GM12878 (cell line): ENCODE data around the gene FAM217B.

Experiments used
- ATF3 ChIP-seq: IDR thresholded peaks from 2 replicates; pipeline ENCODE4 v1.6.1; 2011; ENCODE audit warnings: low read depth, mild to moderate bottlenecking, low read length, moderate library complexity, borderline replicate concordance; ENCODE audit errors: extremely low read depth
- BHLHE40 ChIP-seq, 2 experiments: fragments of 450-650 bp in 1 of 2; IDR thresholded peaks; 2 replicates each; pipeline ENCODE4 v1.6.1; 2011 to 2017; ENCODE audit warnings: low read depth in 2 of 2, borderline replicate concordance in 1 of 2, improper control_type of control experiment in 1 of 2, low read length in 1 of 2, mild to moderate bottlenecking in 1 of 2
- CTCF ChIP-seq, 3 experiments: IDR thresholded peaks in 2 of 3; conservative IDR thresholded peaks in 1 of 3; 2 replicates each; pipeline ENCODE4 v1.5.1; 2011; ENCODE audit warnings: low read depth in 3 of 3, low read length in 3 of 3, mild to moderate bottlenecking in 3 of 3, control low read depth in 2 of 3, moderate library complexity in 2 of 3, inconsistent platforms in 1 of 3, mixed read lengths in 1 of 3; ENCODE audit not compliant: control insufficient read depth in 2 of 3, insufficient read depth in 1 of 3; ENCODE audit errors: extremely low read depth in 1 of 3
- EP300 ChIP-seq, 2 experiments: fragments of 150-350 bp in 1 of 2; IDR thresholded peaks; 2 replicates each; pipeline ENCODE4 v1.6.1; 2011 to 2012; ENCODE audit warnings: low read depth in 2 of 2, low read length in 2 of 2, borderline replicate concordance in 1 of 2, improper control_type of control experiment in 1 of 2, inconsistent platforms in 1 of 2; ENCODE audit not compliant: control insufficient read depth in 1 of 2
- ESRRA ChIP-seq: IDR thresholded peaks from 2 replicates; pipeline ENCODE4 v1.6.1; 2012; ENCODE audit warnings: mild to moderate bottlenecking, low read length, improper control_type of control experiment
- HDAC6 ChIP-seq: fragments of 200-600 bp; sonication (generic); IDR thresholded peaks from one replicate; pipeline ENCODE4 v1.8.0; 2017; ENCODE audit warnings: antibody characterized with exemption; ENCODE audit not compliant: unreplicated experiment
- NRF1 ChIP-seq: conservative IDR thresholded peaks from 2 replicates; pipeline ENCODE4 v1.6.1; 2011; ENCODE audit warnings: mild to moderate bottlenecking, low read depth, low read length, improper control_type of control experiment
- POLR2A ChIP-seq: IDR thresholded peaks from 2 replicates; pipeline ENCODE4 v1.6.1; 2011; ENCODE audit warnings: low read depth, mild to moderate bottlenecking, low read length
- POLR2AphosphoS2 ChIP-seq: IDR thresholded peaks from 2 replicates; pipeline ENCODE4 v1.6.1; 2011; ENCODE audit warnings: low read depth, mild to moderate bottlenecking, low read length, improper control_type of control experiment, moderate library complexity
- RCOR1 ChIP-seq: conservative IDR thresholded peaks from 2 replicates; pipeline ENCODE4 v1.6.1; 2012; ENCODE audit warnings: low read depth, low read length, improper control_type of control experiment
- SP1 ChIP-seq: IDR thresholded peaks from one replicate; pipeline ENCODE4 v1.6.1; 2011; ENCODE audit warnings: low read depth, low read length
- ZBTB11 ChIP-seq: fragments of 450-650 bp; formaldehyde crosslinking; IDR thresholded peaks from 2 replicates; pipeline ENCODE4 v1.5.0; 2022; ENCODE audit warnings: mild to moderate bottlenecking, missing genetic modification characterization
- ZNF24 ChIP-seq: fragments of 450-650 bp; IDR thresholded peaks from 2 replicates; pipeline ENCODE4 v1.6.1; 2017; ENCODE audit warnings: antibody characterized with exemption, mild to moderate bottlenecking

GRCh38 chr20:59931511-59932312, 8.5 kb upstream of the FAM217B start:
- TF ChIP-seq ATF3 (no peak), RCOR1 (no peak), NRF1 (no peak), SP1 (no peak), CTCF (IDR thresholded peaks at IDR 0.05 in 2 of 3, conservative IDR thresholded peaks at IDR 0.05 in 1 of 3; ENCODE audit: control insufficient read depth in 2 of 3, extremely low read depth in 1 of 3, insufficient read depth in 1 of 3, low read depth in 3 of 3, low read length in 3 of 3) (no peak), HDAC6 (no peak), ZBTB11 (CRISPR knock-in tag) (no peak), ZNF24 (no peak), EP300 (IDR thresholded peaks at IDR 0.05; ENCODE audit: borderline replicate concordance in 1 of 2, control insufficient read depth in 1 of 2, low read depth in 2 of 2, low read length in 2 of 2) (no peak), POLR2A (no peak), POLR2AphosphoS2 (no peak), ESRRA (no peak), BHLHE40 (IDR thresholded peaks at IDR 0.05; ENCODE audit: borderline replicate concordance in 1 of 2, low read depth in 2 of 2, low read length in 1 of 2) (no peak)
